Measurements from ENCODE around the gene KRTAP16-1. TPM values are rescaled to one million over a fixed set of nuclear protein-coding genes. Genes with fewer than 3 reads are reported as not detected.

Gene KRTAP16-1
- polyA plus RNA-seq, 10 donors, result not detected

- no peak for DNase-seq
These were observed 22.5 kb upstream of the KRTAP16-1 start for GRCh38 chr17:41331606-41332005.

- peak; percentile 9 to 23 (median 17) for DNase-seq
These were observed 20.3 kb upstream of the KRTAP16-1 start for GRCh38 chr17:41329279-41329948.

GRCh38 chr17:41328207-41328606, 19.1 kb upstream of the KRTAP16-1 start:
- no peak for DNase-seq

GRCh38 chr17:41327411-41328120, 18.5 kb upstream of the KRTAP16-1 start:
- no peak for DNase-seq

- DNase-seq, result no peak
These were observed 17.4 kb upstream of the KRTAP16-1 start for GRCh38 chr17:41326173-41327145.

GRCh38 chr17:41325611-41326010, 16.5 kb upstream of the KRTAP16-1 start:
- DNase-seq, result no peak

- DNase-seq, result no peak
These were observed 16.0 kb upstream of the KRTAP16-1 start for GRCh38 chr17:41325126-41325525.

GRCh38 chr17:41324180-41325075, 15.3 kb upstream of the KRTAP16-1 start:
- DNase-seq, result no peak

GRCh38 chr17:41322903-41323895, 14.1 kb upstream of the KRTAP16-1 start:
- DNase-seq, result no peak

GRCh38 chr17:41322094-41322902, 13.2 kb upstream of the KRTAP16-1 start:
- DNase-seq, result peak; percentile 17 to 53 (median 29)

- DNase-seq, result no peak
These were observed 9.1 kb upstream of the KRTAP16-1 start for GRCh38 chr17:41318231-41318630.

- no peak for DNase-seq
These were observed 6.8 kb upstream of the KRTAP16-1 start for GRCh38 chr17:41315814-41316445.

GRCh38 chr17:41315204-41315794, 6.2 kb upstream of the KRTAP16-1 start, which contains the start of gene KRTAP17-1:
TSS of gene KRTAP17-1 (minus strand) at chr17:41315710. CDS start at chr17:41315650, 60 bp downstream.
- no peak for DNase-seq

GRCh38 chr17:41311111-41311510, 2.0 kb upstream of the KRTAP16-1 start:
- no peak for DNase-seq

- peak; percentile 46 to 72 (median 48) for DNase-seq
These were observed 725 bp downstream of the KRTAP16-1 start for GRCh38 chr17:41308251-41308917.

GRCh38 chr17:41307647-41308046, 1.5 kb downstream of the KRTAP16-1 start:
- DNase-seq, result no peak

GRCh38 chr17:41304091-41304490, 5.0 kb downstream of the KRTAP16-1 start:
- DNase-seq, result no peak

Data from muscle of back (tissue), 11 donors.